SK-N-SH (cell line): ENCODE data around the gene SPRN. TPM values are rescaled to one million over a fixed set of nuclear protein-coding genes. Genes with fewer than 3 reads are reported as not detected.

ENCODE experiments used
- CTCF ChIA-PET: fragments of 300-600, 350-600 bp; formaldehyde crosslinking; extraction: SDS; loops from one replicate; lab custom pipeline; 2021; lab: Yijun Ruan, JAX
- POLR2A ChIA-PET: fragments of 350-600 bp; sonication (Branson Sonifier 250); formaldehyde crosslinking; extraction: SDS; loops from one replicate; lab custom pipeline; 2020; ENCODE audit warnings: antibody characterized with exemption, inconsistent platforms; lab: Yijun Ruan, JAX
- DNase-seq: peaks from one replicate; pipeline ENCODE4 v3.0.0; 2012
- H2AFZ ChIP-seq: fragments of 200-600 bp; sonication (generic); 2 replicates; pipeline ENCODE4 v1.8.1; 2016; ENCODE audit warnings: antibody characterized with exemption, mild to moderate bottlenecking, low read depth
- H3F3A ChIP-seq: fragments of 200-600 bp; sonication (generic); replicated peaks from 2 replicates; pipeline ENCODE3; 2016; ENCODE audit warnings: antibody characterized with exemption, mild to moderate bottlenecking; ENCODE audit not compliant: insufficient read depth
- H3K27ac ChIP-seq, 2 experiments: fragments of 200-500 bp in 1 of 2; fragments of 200-600 bp in 1 of 2; sonication (Bioruptor generic) in 1 of 2; sonication (generic), shearing (Covaris generic) in 1 of 2; 2 replicates each; pipeline versions ENCODE4 v1.5.1 to v1.6.1; 2014 to 2016; ENCODE audit warnings: low read depth in 2 of 2, inconsistent platforms in 1 of 2, low read length in 1 of 2, mild to moderate bottlenecking in 1 of 2, mixed read lengths in 1 of 2
- H3K27me3 ChIP-seq: fragments of 200-600 bp; sonication (generic), shearing (Covaris generic); 2 replicates; pipeline ENCODE4 v1.6.1; 2016; ENCODE audit warnings: mixed run types; ENCODE audit not compliant: insufficient read depth
- H3K36me3 ChIP-seq, 2 experiments: fragments of 200-500 bp in 1 of 2; fragments of 200-600 bp in 1 of 2; sonication (Bioruptor generic) in 1 of 2; sonication (generic) in 1 of 2; replicated peaks in 1 of 2; 2 replicates each; pipeline versions ENCODE3 to v1.5.1; 2014 to 2016; ENCODE audit warnings: low read length in 1 of 2, mild to moderate bottlenecking in 1 of 2; ENCODE audit not compliant: insufficient read depth in 2 of 2, control insufficient read depth in 1 of 2
- H3K4me1 ChIP-seq, 2 experiments: fragments of 200-500 bp in 1 of 2; fragments of 200-600 bp in 1 of 2; sonication (Bioruptor generic) in 1 of 2; sonication (generic), shearing (Covaris generic) in 1 of 2; 2 replicates each; pipeline versions ENCODE4 v1.5.1 to v1.6.1; 2014 to 2016; ENCODE audit warnings: low read depth in 1 of 2, low read length in 1 of 2, mixed run types in 1 of 2; ENCODE audit not compliant: insufficient read depth in 2 of 2, control insufficient read depth in 1 of 2
- H3K4me2 ChIP-seq: fragments of 200-600 bp; sonication (generic), shearing (Covaris generic); 2 replicates; pipeline ENCODE4 v1.6.1; 2017; ENCODE audit warnings: mixed run types
- H3K4me3 ChIP-seq, 2 experiments: fragments of 200-500 bp in 1 of 2; fragments of 200-600 bp in 1 of 2; sonication (Bioruptor generic) in 1 of 2; sonication (generic), shearing (Covaris generic) in 1 of 2; 2 replicates each; pipeline versions ENCODE4 v1.5.1 to v1.8.1; 2014 to 2016; ENCODE audit warnings: low read depth in 2 of 2, inconsistent platforms in 1 of 2, low read length in 1 of 2, mild to moderate bottlenecking in 1 of 2, mixed read lengths in 1 of 2, moderate library complexity in 1 of 2
- H3K79me2 ChIP-seq: fragments of 200-600 bp; sonication (generic); 2 replicates; pipeline ENCODE4 v1.8.1; 2017; ENCODE audit warnings: mild to moderate bottlenecking; ENCODE audit not compliant: insufficient read depth
- H3K9ac ChIP-seq: fragments of 200-600 bp; sonication (generic); 2 replicates; pipeline ENCODE4 v1.6.1; 2017; ENCODE audit warnings: mixed run types
- H3K9me2 ChIP-seq: fragments of 200-600 bp; sonication (generic); 2 replicates; pipeline ENCODE4 v1.6.1; 2017; ENCODE audit warnings: mixed run types
- H3K9me3 ChIP-seq: fragments of 200-600 bp; sonication (generic); 2 replicates; pipeline ENCODE4 v1.6.1; 2017; ENCODE audit warnings: mixed run types, mild to moderate bottlenecking, moderate library complexity
- H4K20me1 ChIP-seq: fragments of 200-600 bp; sonication (generic); 2 replicates; pipeline ENCODE4 v1.6.1; 2017; ENCODE audit warnings: mild to moderate bottlenecking, mixed run types; ENCODE audit not compliant: insufficient read depth
- EP300 ChIP-seq, 2 experiments: IDR thresholded peaks; 2 replicates each; pipeline versions ENCODE4 v1.4.0 to v1.6.1; 2012; ENCODE audit warnings: borderline replicate concordance in 1 of 2, low read depth in 1 of 2, low read length in 1 of 2
- EZH2phosphoT487 ChIP-seq: fragments of 200-600 bp; sonication (generic); IDR thresholded peaks from 2 replicates; pipeline ENCODE4 v1.6.1; 2017; ENCODE audit warnings: low read depth, mixed run types, mild to moderate bottlenecking, antibody characterized with exemption, moderate library complexity, borderline replicate concordance
- FOSL2 ChIP-seq: IDR thresholded peaks from 2 replicates; pipeline ENCODE4 v1.4.0; 2012; ENCODE audit warnings: low read depth, mild to moderate bottlenecking, moderate library complexity, borderline replicate concordance
- GATA2 ChIP-seq: sonication (generic); formaldehyde crosslinking; IDR thresholded peaks from 2 replicates; pipeline ENCODE4 v1.5.0; 2020; ENCODE audit warnings: mild to moderate bottlenecking, missing genetic modification reagents
- JUND ChIP-seq: IDR thresholded peaks from 2 replicates; pipeline ENCODE4 v1.4.0; 2012
- MEF2A ChIP-seq: IDR thresholded peaks from 2 replicates; pipeline ENCODE4 v1.4.0; 2012; ENCODE audit warnings: low read depth, borderline replicate concordance
- MXI1 ChIP-seq: IDR thresholded peaks from 2 replicates; pipeline ENCODE4 v1.6.1; 2012; ENCODE audit warnings: mild to moderate bottlenecking, low read depth, low read length, improper control_type of control experiment
- NRF1 ChIP-seq: IDR thresholded peaks from 2 replicates; pipeline ENCODE4 v1.6.1; 2012; ENCODE audit warnings: low read depth, mild to moderate bottlenecking, low read length
- REST ChIP-seq: IDR thresholded peaks from 2 replicates; pipeline ENCODE4 v1.6.1; 2012; ENCODE audit warnings: mild to moderate bottlenecking, low read depth, low read length, moderate library complexity
- RFX5 ChIP-seq: IDR thresholded peaks from 2 replicates; pipeline ENCODE4 v1.6.1; 2012; ENCODE audit warnings: mild to moderate bottlenecking, improper control_type of control experiment, low read length
- SIN3A ChIP-seq: IDR thresholded peaks from 2 replicates; pipeline ENCODE4 v1.6.1; 2012; ENCODE audit warnings: low read depth, mild to moderate bottlenecking, low read length, moderate library complexity, borderline replicate concordance
- TEAD4 ChIP-seq: IDR thresholded peaks from 2 replicates; pipeline ENCODE4 v1.4.0; 2012; ENCODE audit warnings: mild to moderate bottlenecking, borderline replicate concordance; ENCODE audit not compliant: insufficient read depth
- USF1 ChIP-seq: IDR thresholded peaks from 2 replicates; pipeline ENCODE4 v1.4.0; 2012; ENCODE audit warnings: low read depth, borderline replicate concordance
- WGBS: methylation state at CpG from one replicate; pipeline ENCODE4 v1.1.6; 2017; ENCODE audit warnings: low lambda C conversion rate; 5-methylcytosine and 5-hydroxymethylcytosine counted together
- polyA plus RNA-seq, 3 experiments: library from polyadenylated mRNA; depleted of rRNA; stranded (reverse); fragments of >200 nt; gene quantifications; 2 replicates each; pipeline ENCODE4 v1.2.3, GENCODE V29; 2012

SPRN gene
- polyA plus RNA-seq, 1 of the 3 experiments (the other 2 are of a cell fraction) = 1.2 TPM

- Histone ChIP-seq H3F3A (no peaks in the 10 kb centered on the region), H2AFZ (no peak overlapping the region), H3K9me3 (no peaks in the 10 kb centered on the region), H3K27ac (no peak overlapping the region), H4K20me1 (no peaks in the 10 kb centered on the region), H3K4me2 (no peak overlapping the region), H3K79me2 (no peaks in the 10 kb centered on the region), H3K4me3 (no peak overlapping the region), H3K9ac (no peak overlapping the region), H3K36me3 (no peaks in the 10 kb centered on the region), H3K4me1 (no peaks in the 10 kb centered on the region), H3K9me2 (no peaks in the 10 kb centered on the region), H3K27me3 (no peaks in the 10 kb centered on the region)
- ChIA-PET POLR2A (no interaction called here), CTCF (no interaction called here)
- DNase-seq = no peak
- WGBS = 39% methylated on average over 9 of the region's 21 CpGs
- no peak for TF ChIP-seq RFX5
- TF ChIP-seq FOSL2 = no peak
- TF ChIP-seq TEAD4 = no peak
- no peak for TF ChIP-seq GATA2 (CRISPR knock-in tag)
- TF ChIP-seq SIN3A = no peak
- TF ChIP-seq EP300 (IDR thresholded peaks at IDR 0.05; ENCODE audit: borderline replicate concordance in 1 of 2, low read depth in 1 of 2, low read length in 1 of 2) = no peak
- TF ChIP-seq USF1 = no peak
- no peak for TF ChIP-seq MEF2A
- no peak for TF ChIP-seq MXI1
- TF ChIP-seq REST = no peak
- TF ChIP-seq EZH2phosphoT487 = no peak
- TF ChIP-seq JUND = no peak
- no peak for TF ChIP-seq NRF1
Measured at GRCh38 chr10:133458710-133459453, 34.5 kb upstream of the SPRN start.
